Adrenal gland (tissue), 12 donors: Measurements from ENCODE around the gene POTEJ. TPM values are rescaled to one million over a fixed set of nuclear protein-coding genes. Genes with fewer than 3 reads are reported as not detected.
"Not testable (repeated sequence)": the region's sequence is repeated elsewhere in the genome, so short reads cannot be mapped to it uniquely, and the experiment has no call there.

ENCODE experiments used
- DNase-seq, 7 donors: peaks; one replicate each; pipeline ENCODE4 v3.0.0-alpha.2; 2019 to 2020
- H3K27ac ChIP-seq, 5 donors: fragments of 200-600 bp; sonication (generic) in 4 of 5; 1 replicate in 3 of 5; 2 replicates in 2 of 5; pipeline versions ENCODE4 v1.5.1 to v1.8.0; 2016 to 2020; ENCODE audit warnings: mild to moderate bottlenecking in 1 of 5
- H3K27me3 ChIP-seq: fragments of 200-600 bp; 2 replicates; pipeline ENCODE4 v1.8.0; 2021
- H3K36me3 ChIP-seq, 2 donors: fragments of 200-600 bp; replicated peaks in 1 of 2; 1 replicate in 1 of 2; 2 replicates in 1 of 2; pipeline versions ENCODE4 v1.5.1 to v1.8.0; 2018 to 2022
- H3K4me1 ChIP-seq, 2 donors: fragments of 200-600 bp; replicated peaks in 1 of 2; 1 replicate in 1 of 2; 2 replicates in 1 of 2; pipeline versions ENCODE4 v1.5.1 to v1.8.0; 2018 to 2021
- H3K4me3 ChIP-seq, 4 donors: fragments of 200-600 bp; sonication (generic) in 3 of 4; one replicate each; pipeline ENCODE4 v1.5.1; 2016 to 2018
- H3K9me3 ChIP-seq, 3 donors: fragments of 200-600 bp; sonication (generic) in 1 of 3; replicated peaks in 1 of 3; 1 replicate in 2 of 3; 2 replicates in 1 of 3; pipeline versions ENCODE4 v1.5.1 to v1.8.0; 2016 to 2021
- WGBS, 4 donors: extraction: QIAGEN DNeasy Blood & Tissue Kit in 2 of 4; methylation state at CpG; one replicate each; pipeline versions ENCODE4 v1.1.5 to v1.1.7; 2013 to 2017; 5-methylcytosine and 5-hydroxymethylcytosine counted together
- intact Hi-C, 2 donors: fragments of 100-400 bp; cut with DNase I; formaldehyde crosslinking; loops; one replicate each; pipeline versions ENCODE4 v1.14.1 to v1.15.0; 2022 to 2023
- polyA plus RNA-seq, 3 donors: library from polyadenylated mRNA; stranded (reverse); fragments of 200-250 nt in 2 of 3; fragments of 350-450 nt in 1 of 3; fragmentation: Illumina TruSeq in 1 of 3; extraction: RNeasy Lipid Tissue Mini Kit (QIAGEN cat#74804) in 1 of 3; gene quantifications; one replicate each; pipeline ENCODE4 v1.2.3, GENCODE V29; 2013 to 2014
- total RNA-seq, 9 donors: library from RNA; depleted of rRNA in 4 of 9; stranded (reverse); fragments of >200 nt in 4 of 9; fragments of 120-200 nt in 1 of 9; fragmentation: NEBNext Ultra II Directional in 1 of 9; extraction: Animal tissue kit (Norgen Biotek cat#: 25700) in 1 of 9; gene quantifications; one replicate each; pipeline versions ENCODE4 v1.1.0 to v1.2.4, GENCODE V29; 2013 to 2023
- donor health status: healthy with polysubstance abuse.
- donor health status: Bipolar disorder and iron deficiency.
- donor health status: DM: yes; HTN: yes; CAD: no.
- donor health status: DM: no; HTN: no; CAD: no.
- donor health status: DM: no; HTN: no; CAD: no.
- donor health status: DM: yes; HTN: yes; CAD: no.

Gene POTEJ
- total and polyA plus RNA-seq, 12 donors = 0.17 TPM; not detected in 11

DNA sequence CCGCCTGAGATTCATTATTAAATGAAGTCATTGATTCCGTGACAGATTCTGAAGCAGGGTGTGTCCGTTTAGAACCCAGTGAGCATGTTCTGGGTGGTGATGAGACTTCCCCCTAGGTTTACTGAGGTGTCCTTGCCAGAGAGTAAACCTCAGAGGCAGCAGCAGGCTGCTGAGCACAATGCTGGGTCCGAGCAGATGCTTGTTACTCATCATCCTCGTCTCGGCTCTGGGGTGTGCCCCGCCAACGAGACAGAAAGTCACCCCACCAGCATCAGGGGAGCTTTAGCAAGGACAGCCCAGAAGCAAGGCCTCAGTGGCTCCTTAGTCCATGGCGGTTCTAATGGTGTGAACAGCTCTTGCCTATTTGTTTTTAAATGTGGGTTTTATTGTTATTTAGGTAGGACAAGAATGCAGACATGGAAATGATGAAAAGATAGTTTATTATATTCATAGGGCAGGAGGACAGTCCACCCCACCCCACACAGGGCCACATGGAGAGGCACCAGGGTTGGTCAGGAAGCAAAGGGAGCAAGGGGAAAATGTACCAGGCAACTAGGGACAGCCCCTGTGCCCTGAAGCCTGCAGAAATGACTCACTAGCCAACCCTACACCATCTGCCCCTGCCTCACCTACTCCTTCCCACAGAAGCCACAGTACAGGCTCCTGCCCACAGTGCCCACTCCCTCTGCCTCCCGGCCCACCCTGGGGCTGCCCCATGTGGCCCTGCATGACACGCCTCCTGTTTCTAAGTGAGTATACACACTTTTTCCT, 22.4 kb upstream of the POTEJ start:
- H3K4me3 ChIP-seq, H3K36me3 ChIP-seq, H3K4me1 ChIP-seq, H3K9me3 ChIP-seq, intact Hi-C loops, H3K27ac ChIP-seq, H3K27me3 ChIP-seq: not testable (repeated sequence)
- WGBS, 4 donors = 80% methylated on average over 1 of the region's 11 CpGs; no CpG with 5 or more reads in 3 of the 4 donors
- peak in 1 of 7 donors; percentile 1 for DNase-seq

DNA sequence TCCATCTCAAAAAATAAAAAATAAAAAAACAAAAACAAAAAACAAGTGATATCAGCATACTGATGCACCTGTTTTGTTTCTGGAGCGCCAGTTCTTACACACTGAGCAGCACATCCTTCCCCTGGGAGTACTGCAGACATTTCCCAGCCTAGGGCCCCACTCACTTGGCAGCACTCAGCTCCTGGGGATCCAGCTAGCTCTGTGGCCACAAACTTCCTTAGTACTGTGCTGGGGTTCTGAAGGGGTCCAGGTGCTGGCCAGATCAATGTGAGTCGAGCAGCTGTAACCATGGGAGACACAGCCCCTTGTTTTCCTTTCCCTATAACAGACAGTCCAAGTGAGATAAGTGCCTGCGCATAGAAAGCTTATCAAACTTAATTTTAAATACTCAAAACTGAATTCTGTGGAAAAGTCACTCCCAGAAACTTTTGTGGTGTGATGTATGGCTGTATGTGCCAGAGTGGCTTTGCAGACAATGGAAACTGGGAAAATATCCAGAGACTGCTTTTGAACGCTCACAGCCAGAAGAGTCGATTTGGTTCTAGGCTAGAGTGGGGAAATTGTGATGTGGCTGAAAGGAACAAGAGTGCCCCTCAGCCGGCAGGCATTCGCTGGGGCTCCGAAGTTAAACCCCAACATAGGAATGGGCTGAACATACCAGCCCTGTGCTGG, 20.9 kb upstream of the POTEJ start:
- H3K4me1 ChIP-seq, H3K4me3 ChIP-seq, H3K9me3 ChIP-seq, H3K36me3 ChIP-seq, DNase-seq, H3K27ac ChIP-seq, H3K27me3 ChIP-seq, intact Hi-C loops: not testable (repeated sequence)
- WGBS, 4 donors = 21 to 51% (median 47%) methylated on average over 5 of the region's 8 CpGs

DNA sequence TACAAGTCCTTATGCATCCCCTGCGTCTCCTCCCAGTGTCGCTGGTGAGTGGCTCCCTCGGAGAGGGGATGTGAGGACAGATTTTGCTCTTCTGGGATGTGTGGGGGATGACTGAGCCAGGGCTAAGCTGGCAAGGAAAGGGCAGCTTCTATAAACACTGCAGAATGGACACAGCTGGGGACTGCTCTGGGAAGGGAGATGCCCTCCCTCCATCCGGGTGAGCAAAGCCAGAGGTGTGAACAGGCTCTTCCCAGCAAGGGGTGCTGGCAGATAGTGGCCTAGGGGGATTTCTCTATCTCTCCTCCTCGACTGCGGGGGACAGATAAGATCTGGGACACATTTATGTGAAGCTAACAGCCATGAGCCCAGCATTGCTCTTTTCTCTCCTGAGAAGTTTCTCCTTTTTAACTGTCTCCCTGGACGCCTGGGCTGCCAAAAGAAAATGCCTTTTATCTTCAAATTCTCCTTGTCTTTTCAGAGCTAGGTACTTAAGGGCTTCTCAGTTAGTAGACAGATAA, 20.3 kb upstream of the POTEJ start:
- WGBS, 4 donors = 26 to 61% (median 39%) methylated on average over 3 to 5 of the region's 7 CpGs

DNA sequence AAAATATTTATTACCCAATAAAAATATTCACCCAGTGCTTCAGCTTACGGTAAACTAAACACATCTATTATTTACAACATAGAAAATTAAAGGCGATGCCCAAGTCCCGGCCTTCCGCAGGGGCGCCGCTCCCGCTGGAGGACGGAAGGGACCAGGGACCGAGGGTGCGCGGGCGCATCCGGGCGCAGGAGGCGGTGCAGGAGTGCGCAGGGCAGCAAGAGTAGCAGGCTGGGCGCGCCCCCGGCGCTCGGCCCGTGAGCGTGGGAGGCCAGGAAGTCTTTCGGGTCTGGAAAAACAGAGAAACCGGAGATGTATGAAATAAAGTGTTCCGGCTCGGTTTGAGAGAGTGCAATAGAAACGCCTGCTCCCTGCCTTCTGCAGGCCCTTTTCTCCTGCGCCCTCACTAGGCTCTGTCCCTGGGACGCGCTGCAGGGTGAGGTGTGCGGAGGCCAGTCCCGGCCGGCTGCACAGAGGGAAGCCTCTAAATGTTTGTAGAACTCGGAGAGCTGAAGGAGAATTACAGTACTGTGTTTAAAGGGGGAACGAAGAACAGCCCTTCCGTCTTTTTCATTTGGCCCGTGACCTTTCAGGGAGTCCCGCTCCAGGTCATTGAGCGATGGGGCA, 18.3 kb upstream of the POTEJ start:
- 48 to 56% (median 51%) methylated on average over 6 to 7 of the region's 40 CpGs for WGBS, 4 donors
- H3K4me1 ChIP-seq, H3K27ac ChIP-seq, H3K9me3 ChIP-seq, intact Hi-C loops, H3K36me3 ChIP-seq, H3K4me3 ChIP-seq, H3K27me3 ChIP-seq, DNase-seq: not testable (repeated sequence)

More for the DNA sequence above, 20.3 kb upstream of the POTEJ start:
- H3K4me1 ChIP-seq, intact Hi-C loops, H3K9me3 ChIP-seq, H3K4me3 ChIP-seq, H3K36me3 ChIP-seq, H3K27ac ChIP-seq, H3K27me3 ChIP-seq: not testable (repeated sequence)
- peak in 1 of 7 donors; percentile 2 for DNase-seq

DNA sequence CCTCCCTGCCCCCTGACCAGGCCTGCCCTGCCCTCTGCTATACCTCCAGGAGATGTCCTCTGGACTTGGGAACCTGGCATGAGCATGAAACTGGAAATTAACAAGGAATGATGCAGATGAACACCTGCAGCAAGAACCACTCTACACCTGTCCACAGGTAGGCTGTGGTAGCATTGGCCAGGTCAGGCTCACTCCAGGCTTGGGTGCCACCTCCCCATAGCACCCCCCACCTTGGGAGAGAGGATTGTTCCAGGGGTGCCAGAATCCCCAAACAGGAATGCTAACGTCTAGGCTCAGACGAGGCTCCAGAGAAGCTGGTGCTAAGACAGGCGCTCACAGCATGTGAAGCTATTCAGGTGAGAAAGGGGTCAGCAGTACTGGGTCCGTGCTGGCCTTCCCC, 17.2 kb upstream of the POTEJ start:
- H3K27me3 ChIP-seq, H3K9me3 ChIP-seq, H3K27ac ChIP-seq, H3K4me3 ChIP-seq, H3K4me1 ChIP-seq, intact Hi-C loops, H3K36me3 ChIP-seq: not testable (repeated sequence)
- WGBS, 4 donors = 75 to 82% (median 77%) methylated on average over 1 to 2 of the region's 4 CpGs; no CpG with 5 or more reads in 1 of the 4 donors
- DNase-seq = peak in 1 of 7 donors; percentile 33

DNA sequence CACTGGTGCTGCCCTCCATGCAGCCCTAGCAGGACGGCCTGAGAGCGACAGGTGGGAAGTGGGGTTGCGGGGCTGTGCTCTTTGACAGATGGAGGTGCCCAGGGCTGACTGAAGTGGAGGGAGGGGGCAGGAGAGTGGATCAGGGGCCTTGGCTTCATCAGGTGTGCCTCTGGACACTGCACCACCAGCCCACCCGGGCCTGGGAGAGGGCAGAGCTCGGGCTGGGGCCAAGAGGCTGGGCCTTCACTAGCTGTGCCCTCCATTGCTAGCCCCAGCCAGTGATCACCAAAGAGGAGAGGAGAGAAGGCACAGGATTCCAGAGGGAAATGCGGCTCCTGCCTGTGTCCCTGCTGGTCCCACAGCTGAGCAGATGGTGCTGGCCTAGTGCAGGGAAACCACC, 14.5 kb upstream of the POTEJ start:
- intact Hi-C loops, H3K9me3 ChIP-seq: not testable (repeated sequence)

DNA sequence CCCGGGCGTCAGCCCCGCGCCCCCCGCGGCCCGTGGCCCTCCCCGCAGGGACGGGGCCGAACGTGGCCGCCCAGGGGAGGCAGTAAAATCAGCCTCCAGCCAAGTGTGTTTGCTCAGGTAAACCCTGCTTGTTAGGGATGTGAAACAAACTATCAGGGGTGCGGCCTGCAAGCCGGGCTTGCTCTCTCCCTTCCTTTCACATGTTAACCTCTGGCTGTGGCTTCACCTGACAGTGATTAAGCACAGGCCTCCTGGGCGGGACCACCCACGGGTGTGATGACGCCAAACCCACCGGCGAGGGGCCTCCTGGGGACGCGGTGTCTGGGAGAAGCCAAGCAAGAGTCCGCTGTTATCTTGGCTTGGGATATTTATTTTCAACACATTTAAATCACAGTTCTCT, 13.2 kb upstream of the POTEJ start:
- H3K36me3 ChIP-seq, H3K9me3 ChIP-seq, H3K27me3 ChIP-seq, DNase-seq, H3K4me1 ChIP-seq, H3K27ac ChIP-seq, intact Hi-C loops, H3K4me3 ChIP-seq: not testable (repeated sequence)
- WGBS, 4 donors = no CpG with 5 or more reads among the region's 22 CpGs

More for the DNA sequence above, 14.5 kb upstream of the POTEJ start:
- DNase-seq = peak in 1 of 7 donors; percentile 5
- 68 to 100% (median 80%) methylated on average over 2 of the region's 6 CpGs; no CpG with 5 or more reads in 1 of the 4 donors for WGBS, 4 donors
- H3K27me3 ChIP-seq, H3K27ac ChIP-seq, H3K4me1 ChIP-seq, H3K4me3 ChIP-seq, H3K36me3 ChIP-seq: not testable (repeated sequence)

DNA sequence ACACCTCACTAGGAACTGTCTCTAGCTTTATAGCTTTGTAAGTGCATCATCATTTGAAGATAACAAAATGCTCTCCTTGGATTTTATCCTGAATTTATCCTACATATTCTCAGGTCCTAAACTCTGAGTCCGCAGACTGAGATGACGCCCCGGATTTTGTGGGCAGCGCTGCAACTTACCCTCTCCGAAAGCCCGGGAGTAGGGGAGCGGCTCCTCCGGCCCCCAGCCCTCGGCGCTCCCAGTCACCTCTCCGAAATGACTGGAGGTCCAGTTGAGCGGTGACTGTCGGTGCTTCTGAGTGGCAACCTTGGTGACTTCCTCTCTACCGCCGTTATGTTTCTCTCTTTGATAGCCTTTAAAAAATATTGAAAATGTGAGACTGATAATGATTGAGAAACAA, 12.8 kb upstream of the POTEJ start:
- intact Hi-C loops, H3K9me3 ChIP-seq, H3K4me1 ChIP-seq, H3K27me3 ChIP-seq, H3K36me3 ChIP-seq, H3K27ac ChIP-seq, DNase-seq, H3K4me3 ChIP-seq: not testable (repeated sequence)
- WGBS, 4 donors = 56 to 76% (median 66%) methylated on average over 8 to 13 of the region's 15 CpGs

DNA sequence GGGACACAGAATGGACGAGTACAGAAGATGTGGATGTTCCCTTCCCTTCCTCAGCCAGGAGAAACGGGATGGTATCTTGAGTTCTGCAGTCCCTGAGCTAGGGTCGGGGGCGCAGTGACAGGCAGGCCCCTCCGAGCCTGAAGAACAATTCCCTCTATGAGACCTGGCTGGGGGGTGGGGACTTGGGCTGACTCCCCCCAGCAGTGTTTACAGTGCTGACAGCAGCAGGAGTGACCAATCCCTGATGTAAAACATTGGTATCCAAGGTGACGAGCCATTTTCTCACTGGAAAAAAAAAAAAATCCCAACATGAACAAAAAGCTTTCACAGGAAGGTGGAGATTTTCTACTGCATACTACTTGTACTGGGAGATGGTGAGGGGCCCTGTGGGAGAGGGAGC, 11.8 kb upstream of the POTEJ start, which contains the start of gene CFC1:
CFC1 (minus strand) TSS at position 183 of the 400 bp plus-strand sequence. CDS start 288 bp downstream, outside the sequence.
- H3K4me3 ChIP-seq, H3K36me3 ChIP-seq, H3K9me3 ChIP-seq, H3K27ac ChIP-seq, DNase-seq, H3K4me1 ChIP-seq, intact Hi-C loops, H3K27me3 ChIP-seq: not testable (repeated sequence)
- WGBS, 4 donors = no CpG with 5 or more reads among the region's 6 CpGs

DNA sequence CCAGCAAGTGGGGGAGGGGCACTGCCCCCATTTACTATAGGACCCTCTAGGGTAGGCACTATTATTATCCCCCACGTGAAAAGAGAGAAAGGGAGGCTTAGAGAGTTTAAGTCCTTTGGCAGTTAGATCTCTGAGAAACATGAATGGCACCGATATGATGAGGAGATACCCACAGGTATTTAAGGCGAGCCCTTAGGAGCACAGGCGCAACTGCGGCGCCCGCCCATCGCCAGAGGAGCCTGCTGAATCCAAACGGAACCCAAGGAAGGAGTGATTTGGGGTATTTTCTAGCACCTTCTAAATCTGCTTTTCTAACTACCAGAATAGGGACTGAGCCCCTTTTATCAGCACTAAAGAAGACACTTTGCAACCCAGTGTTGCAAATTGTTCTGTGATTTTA, 11.3 kb upstream of the POTEJ start:
- intact Hi-C loops, DNase-seq, H3K27ac ChIP-seq, H3K27me3 ChIP-seq, H3K36me3 ChIP-seq, H3K9me3 ChIP-seq, H3K4me1 ChIP-seq, H3K4me3 ChIP-seq: not testable (repeated sequence)
- 74 to 90% (median 82%) methylated on average over 8 of the region's 9 CpGs for whole genome bisulfite sequencing, 4 donors
